Mucosa of gallbladder (tissue), 1 donor: ENCODE results near the gene GRIP1. TPM values are rescaled to one million over a fixed set of nuclear protein-coding genes. Genes with fewer than 3 reads are reported as not detected.

Source experiments
- DNase-seq: peaks from one replicate; pipeline ENCODE4 v3.0.0-alpha.2; 2020; ENCODE audit warnings: low spot score
- total RNA-seq: library from RNA; stranded (reverse); gene quantifications from one replicate; pipeline ENCODE4 v1.2.1, GENCODE V29; 2021
- donor health status: DM: no; HTN: no; CAD: no.

The GRIP1 gene
- total RNA-seq, 1 donor from 2014 or later: 18.9 TPM

DNA sequence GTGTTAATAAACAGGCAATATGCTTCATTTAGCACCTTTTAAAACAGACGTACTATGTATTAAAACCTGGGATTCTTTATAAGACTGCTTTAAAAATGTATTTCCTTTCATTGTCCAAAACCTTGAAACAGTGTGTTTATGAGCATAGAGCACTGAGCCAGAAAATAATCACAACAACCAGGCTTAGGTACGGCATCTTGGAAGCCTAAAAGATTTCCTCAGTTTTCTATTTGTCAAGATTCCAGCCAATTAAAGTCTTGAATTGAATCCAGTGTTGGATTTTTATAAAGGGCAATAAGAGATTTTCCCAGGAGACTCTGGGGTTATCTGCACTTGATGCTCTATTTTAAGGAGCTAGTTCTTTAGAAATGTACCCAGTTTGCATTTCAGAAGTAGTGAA lies 80.3 kb downstream of the GRIP1 start:
- DNase-seq: no peak

DNA sequence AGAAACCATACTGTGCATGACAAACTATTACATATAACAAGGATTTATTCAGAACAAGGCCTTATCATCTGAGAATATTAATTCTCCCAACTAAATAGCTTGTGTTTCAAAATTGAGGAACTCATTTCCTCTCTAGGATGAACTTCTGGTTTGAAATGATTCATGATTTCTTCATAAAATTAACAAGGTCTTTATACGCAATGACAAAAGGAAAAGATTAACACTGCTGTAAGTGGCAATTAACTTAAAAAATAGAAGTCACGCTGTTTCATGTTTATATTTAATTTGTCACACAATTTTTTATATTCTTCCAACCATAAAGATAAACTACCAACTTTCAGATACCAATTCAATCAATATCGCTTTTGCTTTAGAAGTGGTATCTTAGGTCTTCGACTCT lies 80.8 kb downstream of the GRIP1 start:
- DNase-seq: no peak

DNA sequence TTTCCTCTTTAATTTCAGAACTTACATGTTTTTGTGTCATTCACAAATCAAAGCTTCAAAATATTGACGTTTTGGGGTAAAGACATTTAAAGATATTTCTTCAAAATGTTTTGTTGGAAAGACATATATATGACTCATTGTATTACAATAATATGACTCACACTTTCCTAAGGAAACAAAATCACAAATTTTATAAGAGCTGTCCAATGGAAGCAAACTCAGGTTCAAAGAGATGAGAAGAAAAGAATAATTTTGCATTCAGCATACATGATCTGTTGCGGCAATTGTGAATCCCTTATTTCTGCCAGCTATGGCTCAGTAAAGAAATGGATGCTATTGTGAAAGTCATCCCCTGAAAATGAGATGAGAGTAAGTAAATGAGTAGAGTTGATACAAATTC lies 82.7 kb downstream of the GRIP1 start:
- no peak for DNase-seq

DNA sequence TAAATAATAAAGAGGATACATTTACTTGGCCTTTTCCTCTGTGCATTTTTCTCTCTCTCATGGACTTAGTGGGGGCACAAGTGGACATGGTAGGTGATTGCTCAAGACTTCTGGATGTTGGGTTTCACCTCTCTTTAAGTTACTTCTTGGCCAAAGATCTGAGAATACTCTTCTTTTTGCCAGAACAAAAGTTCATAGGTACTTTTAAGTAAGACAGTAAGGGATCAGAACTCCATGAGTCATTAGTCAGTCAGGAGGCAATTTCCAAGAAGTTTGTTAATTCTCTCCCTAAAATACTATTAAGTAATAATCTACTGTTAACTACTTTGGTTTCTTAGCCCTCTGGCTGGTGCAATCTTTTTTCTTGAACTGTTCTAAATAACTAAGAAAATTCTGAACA lies 84.2 kb downstream of the GRIP1 start:
- DNase-seq: no peak

DNA sequence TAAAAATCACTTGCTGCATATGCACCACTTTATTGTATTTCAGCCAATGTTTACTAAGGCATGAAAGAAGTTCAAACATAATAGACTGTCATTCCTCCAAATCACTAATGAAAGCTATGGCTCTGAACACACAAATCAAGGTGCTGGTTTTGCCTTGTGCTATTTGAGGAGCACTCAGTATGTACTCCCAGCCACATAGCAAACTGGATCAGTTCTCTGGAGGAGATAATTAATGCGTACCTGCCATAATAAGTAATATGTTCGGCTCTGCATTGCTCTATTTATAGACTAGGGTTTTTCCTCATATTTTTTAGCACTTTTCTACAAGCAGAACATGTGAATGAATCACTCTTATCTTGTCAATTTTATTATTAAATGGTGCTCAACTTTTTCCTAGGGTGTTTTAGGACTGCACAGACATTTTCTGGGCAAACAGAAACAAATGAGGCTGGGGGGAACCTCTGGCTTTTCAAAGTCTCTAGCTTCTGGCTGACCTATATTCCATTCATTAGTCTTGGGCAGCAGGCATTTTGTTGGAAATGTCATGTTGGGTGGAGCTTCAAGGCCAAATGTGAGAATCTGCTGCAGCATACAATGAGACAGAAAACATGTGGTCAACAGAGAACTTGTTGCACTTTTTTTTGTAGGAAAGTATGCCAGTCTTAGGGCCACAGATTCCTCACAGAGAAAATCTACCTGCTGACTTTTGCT lies 88.4 kb downstream of the GRIP1 start:
- no peak for DNase-seq

DNA sequence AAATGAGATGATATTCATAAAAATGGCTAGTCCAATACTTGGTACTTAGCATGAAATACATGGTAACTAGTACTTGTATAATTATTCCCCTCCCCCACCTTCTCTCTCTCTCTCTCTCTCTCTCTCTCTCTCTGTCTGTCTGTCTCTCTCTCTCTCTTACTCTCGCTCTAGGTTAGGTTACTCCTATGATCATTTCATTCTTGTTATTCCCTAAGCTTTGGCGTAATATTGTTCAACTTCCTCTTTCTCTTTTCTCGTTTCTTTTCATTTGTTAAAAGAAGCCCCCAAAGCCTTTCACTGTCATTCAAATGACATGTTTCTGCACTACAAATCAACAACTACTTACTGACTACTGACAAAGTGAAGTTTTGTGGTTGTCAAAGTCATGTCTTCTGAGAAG lies 89.8 kb downstream of the GRIP1 start:
- DNase-seq: no peak

DNA sequence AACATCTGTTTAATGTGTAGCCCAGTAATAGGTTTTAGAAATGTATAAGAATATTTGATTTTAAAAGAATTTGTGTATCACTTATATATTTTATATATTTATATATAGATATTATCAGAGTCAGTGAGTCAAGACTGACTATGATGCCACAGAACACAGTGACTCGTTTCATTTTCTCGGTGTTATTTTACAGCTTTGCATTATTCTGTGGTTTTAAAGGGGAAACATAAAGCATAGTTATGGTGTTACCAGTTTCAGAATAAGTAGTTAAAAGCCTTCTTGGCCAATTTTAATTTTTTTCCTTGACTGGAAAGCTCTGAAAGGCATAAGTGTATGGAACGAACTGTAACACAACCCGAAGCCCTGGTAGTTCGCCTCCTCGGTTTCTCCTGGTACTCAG lies 91.0 kb downstream of the GRIP1 start:
- DNase-seq: no peak

DNA sequence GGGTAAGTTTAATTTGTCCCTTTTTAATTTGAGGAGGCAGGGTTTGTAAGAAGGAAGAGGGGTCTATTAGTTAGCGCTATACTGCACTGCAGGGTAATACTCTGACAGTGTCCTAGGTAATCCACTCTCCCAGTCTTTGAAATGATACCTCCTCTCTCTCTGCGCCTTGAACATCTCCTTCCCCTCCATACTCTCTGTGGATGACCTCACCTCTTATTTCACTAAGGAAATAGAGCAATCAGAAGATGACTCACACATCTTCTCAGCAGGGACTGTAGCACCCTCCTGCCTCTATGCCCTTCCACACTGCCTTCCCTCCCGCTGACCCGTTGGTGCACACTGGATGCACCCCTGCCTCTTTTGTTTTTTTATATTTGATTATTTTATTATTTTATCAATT lies 94.2 kb downstream of the GRIP1 start:
- no peak for DNase-seq

DNA sequence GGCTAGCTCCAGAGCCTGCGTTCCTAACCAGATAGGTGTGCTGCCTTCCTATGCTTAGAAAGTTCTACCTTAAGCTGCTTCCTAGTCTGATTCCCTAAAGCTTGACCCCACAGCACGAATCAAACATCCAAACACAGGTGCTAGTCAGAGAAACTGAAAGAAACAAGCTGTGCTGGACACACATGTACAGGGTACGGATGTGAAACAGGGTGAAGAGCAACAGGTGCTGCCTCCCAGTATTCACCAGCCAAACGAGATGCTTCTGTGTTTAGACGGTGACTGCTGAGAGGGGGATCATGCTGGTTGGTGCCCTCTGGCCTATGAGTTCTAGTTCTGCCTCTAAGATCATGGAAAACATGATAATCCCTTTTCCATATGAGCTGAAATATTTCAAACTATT lies 105.3 kb downstream of the GRIP1 start:
- DNase-seq: no peak

DNA sequence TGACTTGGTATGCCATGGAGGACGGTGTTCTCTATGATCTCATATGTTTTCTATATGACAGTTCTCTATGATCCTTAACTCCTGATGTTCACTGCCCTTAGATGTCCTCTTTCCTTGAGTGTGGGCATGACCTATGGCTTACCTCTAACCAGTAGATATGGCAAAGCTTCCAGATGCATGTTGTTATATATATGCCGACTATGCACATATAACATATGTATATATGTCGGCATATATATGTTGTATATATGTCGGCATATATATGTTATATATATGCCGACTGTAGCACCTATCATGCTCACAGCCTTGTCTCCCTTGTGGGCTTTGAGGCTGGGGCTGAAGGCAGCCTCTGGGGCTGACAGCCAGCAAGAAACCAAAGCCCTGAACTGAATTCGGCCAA lies 106.0 kb downstream of the GRIP1 start:
- DNase-seq: no peak

DNA sequence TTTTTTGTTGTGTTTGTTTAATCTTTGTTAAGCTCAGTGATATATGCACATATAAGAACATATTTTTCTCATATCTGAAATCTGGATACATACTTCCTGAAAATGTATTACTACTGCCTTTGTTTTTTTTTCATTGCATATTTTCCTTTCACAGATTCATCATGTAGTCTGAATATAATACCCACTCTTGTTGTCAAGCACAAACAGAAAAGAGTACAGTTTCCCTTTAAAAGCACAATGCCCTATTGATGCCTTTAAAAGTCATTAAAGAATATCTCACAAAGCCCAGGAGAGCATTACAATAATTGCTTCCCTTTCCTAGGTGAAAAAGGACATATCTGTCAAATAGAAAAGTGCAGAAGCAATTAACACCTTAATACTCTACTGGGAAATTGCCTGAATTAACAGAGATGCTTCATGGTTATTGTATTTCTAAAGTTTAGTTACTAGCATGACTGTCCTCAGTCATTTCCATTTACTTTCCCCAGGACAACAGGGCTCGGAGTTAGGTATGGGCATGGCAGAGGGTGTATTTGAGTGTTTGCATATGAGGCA lies 107.4 kb downstream of the GRIP1 start:
- DNase-seq: no peak

DNA sequence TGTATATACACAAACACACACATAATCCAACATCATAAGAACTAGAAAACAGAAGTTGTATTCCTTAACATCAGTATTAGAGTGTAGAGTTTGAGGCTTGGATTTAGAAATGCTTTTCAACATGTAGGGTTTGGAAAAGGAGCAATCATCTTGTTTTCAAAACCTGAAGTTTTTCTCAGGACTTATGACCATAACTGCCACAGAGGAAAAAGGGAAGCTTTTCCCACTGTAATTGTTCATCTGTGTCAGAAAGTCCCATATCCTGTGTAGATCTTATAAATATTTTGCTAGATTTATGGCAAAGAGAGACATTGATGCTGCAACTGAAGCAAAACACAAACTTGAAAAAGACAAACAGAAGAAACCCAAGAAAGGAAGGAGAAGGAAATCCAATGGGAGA lies 115.7 kb downstream of the GRIP1 start:
- DNase-seq: no peak

DNA sequence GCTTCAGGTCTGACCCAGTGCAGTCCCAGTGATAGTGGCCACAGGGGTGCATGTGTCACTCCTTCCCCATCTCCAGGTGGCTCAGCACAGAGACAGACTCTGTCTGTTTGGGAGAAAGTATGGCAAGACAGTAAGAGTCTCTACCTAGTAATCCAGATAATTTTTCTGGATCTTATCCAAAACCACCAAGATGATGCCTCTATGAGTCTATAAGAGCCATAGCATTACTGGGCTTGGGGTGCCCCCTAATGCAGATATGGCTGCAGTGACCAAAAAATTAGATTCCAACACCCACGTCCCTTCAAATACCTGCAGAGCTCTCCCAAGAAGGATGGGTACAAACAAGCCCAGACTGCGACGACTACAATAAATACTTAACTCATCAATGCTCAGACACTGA lies 123.8 kb downstream of the GRIP1 start:
- DNase-seq: no peak

DNA sequence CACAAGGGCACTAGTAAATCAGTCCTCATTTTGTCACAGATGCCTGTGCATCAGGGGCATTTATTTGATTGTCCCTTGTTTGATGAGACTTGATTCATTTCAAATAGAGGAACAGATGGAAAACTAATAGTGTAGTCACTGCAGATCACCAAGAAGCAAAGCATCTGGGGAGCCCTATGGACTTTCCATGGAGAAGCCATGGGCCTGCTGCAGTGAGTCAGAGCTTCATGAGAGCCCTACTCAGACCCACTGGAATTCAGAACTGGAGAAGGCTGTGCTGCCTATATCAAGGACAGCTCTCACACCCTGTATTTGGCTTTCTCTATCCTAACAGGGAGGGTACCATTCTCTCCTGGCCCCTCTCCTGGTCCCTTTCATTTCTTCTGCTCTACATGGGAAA lies 126.2 kb downstream of the GRIP1 start:
- DNase-seq: no peak

DNA sequence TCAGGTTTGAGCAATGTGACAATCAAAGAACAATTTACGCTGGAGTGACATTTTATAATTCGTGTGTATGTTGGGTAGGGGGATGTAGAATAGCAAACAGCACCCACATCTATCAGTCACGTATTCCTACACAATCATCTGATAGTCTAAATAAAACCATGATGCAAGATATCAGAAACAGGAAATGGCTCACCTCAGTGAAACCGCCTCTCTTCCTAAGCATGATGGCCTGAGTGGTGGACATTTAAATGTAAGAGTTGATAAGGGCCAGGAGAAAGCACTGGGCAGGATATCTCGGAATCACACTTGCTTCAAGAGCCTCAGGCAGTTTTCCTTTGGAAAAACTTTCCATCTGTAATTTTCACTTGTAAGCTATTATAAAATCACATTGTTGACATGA lies 128.2 kb downstream of the GRIP1 start:
- no peak for DNase-seq

DNA sequence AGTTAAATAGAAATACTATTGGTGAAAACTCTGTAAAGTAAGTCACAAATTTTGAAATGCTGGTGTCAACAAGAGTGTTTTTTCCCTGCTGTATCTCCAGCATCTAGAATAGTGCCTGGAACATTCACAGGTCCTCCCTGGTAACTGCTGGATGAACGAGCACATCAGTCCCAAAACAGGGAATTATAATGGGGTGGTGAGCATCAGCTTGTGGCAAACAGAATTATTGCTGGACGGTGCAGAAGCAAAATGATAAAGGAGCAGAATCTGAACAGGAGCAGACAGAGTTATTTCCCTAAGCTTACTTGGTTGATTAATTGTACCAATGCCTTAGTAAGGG lies 129.9 kb downstream of the GRIP1 start:
- no peak for DNase-seq

DNA sequence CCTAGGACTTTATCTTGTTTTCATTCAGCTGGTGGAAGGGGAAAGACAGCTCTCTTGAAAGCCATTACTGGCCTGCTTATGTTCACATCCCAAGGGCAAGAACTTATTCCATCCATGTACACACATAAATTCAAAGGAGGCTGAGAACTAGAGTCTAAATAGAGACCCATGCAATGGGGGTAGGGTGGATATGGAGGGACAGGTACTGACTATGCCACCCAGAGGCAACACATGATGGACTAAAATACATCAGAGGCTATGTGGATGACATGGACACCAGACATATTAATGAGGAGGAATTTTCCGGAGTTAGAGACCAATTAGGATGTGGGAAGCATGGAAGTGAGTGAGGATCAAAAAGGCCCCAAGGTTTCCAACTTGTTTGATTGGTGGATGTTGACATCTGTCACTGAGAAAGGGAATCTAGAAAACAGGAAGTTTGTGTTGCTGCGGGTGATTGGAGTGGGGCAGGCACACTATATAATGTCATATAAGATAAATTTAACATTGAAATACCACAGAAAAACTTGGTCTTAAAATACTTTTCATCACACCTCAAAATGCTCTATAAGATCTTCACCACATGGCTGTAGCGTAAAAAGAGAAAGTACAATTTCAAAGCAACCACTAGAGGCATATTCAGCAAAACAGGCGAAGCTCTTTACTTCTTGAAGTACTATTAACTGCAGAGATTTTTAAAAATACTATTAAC lies 130.4 kb downstream of the GRIP1 start:
- no peak for DNase-seq

DNA sequence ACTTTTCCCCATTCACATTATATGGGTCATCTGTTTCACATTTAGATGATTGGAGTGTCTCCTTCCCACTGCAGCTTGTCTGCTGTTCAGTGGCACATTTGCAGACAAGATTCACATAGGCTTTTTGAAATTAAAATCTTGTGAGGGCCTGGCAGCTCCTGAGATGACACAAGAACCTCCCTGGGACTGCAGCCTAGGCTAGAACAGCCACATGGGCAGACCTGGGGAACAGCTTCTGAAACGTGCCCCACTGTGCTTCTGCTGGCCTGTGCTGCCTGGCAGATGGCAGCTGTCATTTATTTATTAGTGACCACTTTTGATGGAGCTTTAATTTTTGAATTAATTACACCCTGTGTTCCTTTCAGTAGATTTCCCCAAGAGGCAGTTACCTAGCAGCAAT lies 137.4 kb downstream of the GRIP1 start:
- DNase-seq: no peak

DNA sequence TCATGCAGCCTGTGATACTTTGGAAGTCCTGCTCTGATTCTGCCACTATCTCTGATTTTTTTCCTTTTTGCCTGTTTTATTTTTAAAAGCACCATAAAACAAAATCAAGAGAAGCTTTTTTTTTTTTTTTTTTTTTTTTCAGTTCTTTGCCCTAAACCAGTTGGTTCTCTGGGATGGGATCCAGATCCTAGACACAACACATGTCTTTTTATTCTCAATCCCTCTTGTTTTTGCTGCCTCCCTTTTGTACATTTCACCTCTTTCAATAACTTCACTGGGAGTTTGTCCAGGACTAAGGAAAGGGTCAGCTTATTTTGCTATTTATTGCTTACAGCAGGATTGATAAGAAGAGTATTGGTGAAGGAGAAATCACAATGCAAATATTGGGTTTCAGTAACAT lies 139.4 kb downstream of the GRIP1 start:
- no peak for DNase-seq

DNA sequence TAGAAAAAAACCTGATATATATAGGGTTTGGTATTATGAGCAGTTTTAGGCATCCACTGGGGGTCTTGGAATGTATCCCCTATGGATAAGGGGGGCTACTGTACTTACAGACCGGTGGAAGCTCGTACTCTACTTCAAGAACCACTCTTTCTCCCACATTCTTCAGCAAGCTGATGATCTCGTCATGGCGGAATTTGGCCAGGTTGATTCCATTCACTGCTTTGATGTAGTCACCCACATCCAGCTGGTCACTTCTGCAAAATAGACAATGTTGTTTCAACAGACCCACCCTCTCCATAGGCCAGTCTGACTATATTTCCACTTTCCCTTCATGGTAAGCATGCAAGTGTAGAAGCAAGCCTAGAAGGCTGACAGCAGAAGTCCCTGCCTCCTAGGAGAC lies 139.9 kb downstream of the GRIP1 start:
- no peak for DNase-seq

DNA sequence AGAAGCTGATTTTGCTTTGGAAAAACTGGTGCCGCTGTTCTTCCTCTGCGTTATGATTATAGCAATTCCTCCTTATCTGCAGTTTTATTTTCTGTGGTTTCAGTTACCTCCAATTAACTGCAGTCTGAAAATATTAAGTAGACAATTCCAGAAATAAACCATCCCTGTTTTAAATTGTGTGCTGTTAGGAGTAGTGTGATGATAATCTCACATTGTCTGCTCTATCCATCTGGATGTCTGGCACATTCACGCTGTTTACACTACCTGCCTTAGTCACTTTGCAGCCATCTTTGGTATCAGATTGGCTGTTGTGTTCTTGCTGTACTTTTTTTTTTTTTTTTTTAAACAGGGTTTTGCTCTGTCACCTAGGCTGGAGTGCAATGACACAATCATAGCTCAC lies 141.0 kb downstream of the GRIP1 start:
- DNase-seq: no peak

DNA sequence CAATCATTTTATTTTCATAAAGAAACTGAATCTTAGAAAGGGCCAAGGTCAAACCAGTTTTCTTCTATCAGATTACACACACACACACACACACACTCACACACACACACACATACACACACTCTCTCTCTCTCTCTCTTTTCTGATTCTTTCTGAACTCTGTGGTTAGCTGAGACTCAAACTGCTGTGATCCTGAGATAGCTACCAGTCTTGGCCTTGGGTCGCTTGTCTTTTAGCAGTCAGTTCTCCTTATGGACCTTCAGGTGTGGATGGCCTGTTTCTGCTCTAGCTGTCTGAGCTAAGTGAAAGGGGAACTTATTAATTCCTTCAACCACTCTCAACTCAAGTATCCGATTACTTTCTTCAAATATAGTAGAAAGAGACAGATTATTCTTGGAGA lies 145.1 kb downstream of the GRIP1 start:
- no peak for DNase-seq

DNA sequence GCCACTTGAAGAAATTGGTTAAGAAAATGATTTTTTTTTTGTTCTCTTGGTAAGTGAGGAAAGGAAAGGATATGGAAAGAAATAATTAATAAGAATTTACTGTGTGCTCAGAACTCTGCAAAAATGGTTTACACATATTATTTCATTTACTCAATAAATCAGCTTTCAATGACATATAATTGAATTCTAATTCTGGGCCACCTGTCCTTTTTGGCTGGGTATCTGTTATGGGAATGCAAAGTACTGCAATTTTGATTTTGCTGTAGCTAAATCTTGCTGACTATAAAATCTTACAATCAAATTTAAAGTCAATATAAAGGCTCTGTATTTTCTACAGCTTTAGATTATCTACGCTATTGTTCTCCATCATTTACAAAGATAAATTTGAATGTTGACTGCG lies 147.1 kb downstream of the GRIP1 start:
- no peak for DNase-seq

DNA sequence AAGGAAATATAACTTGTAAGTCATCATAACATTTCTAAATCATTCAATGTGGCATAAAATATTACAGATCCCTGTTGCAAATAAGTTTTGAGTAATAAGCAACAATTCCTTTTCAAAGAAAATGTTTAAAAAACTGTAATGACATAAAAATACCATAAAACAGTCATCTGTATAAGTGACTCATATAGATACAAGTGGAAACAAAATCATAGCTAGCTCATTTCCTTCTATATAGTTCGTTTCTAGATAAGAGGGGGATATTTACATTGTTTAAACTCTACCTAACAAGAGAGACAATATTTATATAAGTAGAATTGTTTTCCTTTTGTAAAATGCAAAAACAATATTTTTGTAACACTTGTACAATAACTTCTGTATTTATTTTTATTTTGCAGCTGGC lies 148.9 kb downstream of the GRIP1 start:
- DNase-seq: no peak
